ENCODE measurements around the gene GALNT2.

GALNT2 gene

DNA sequence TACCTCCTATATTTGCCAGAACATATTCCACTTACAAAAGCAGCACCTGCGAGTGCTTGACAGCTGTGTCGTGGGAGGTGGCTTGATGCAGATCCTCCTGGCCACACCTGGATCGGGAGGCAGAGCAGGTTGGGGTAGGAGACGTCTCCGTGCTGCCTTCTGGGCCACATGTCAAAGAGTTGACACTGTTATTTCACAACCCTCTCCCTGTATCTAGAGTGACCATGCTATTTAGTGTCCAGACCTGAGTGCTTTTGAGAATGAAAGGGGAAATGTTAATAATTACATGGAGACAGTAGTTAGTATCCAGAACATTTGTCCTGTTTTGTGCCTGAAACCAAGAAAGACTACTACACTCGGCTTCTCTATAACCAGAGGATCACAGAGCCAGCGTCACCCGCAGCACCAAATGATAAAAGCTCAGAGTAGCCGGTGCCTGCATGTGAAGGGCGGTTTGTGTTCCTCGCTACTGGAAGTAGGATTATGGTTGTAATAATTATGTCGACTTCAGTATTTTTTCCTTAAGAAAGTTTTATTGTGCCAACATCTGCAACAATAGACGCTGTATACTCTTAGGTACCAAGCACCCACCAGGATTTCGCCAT, 77.1 kb downstream of the GALNT2 start:
- Histone ChIP-seq H3K27ac (ENCODE audit: low read depth in 2 of 2, low read length in 2 of 2) (no peak overlapping the region), H3K4me1 (ENCODE audit: control insufficient read depth in 2 of 2, insufficient read depth in 2 of 2, low read length in 2 of 2) (peaks cover 11 to 12% of the 10 kb centered on the region in 2 donors)

DNA sequence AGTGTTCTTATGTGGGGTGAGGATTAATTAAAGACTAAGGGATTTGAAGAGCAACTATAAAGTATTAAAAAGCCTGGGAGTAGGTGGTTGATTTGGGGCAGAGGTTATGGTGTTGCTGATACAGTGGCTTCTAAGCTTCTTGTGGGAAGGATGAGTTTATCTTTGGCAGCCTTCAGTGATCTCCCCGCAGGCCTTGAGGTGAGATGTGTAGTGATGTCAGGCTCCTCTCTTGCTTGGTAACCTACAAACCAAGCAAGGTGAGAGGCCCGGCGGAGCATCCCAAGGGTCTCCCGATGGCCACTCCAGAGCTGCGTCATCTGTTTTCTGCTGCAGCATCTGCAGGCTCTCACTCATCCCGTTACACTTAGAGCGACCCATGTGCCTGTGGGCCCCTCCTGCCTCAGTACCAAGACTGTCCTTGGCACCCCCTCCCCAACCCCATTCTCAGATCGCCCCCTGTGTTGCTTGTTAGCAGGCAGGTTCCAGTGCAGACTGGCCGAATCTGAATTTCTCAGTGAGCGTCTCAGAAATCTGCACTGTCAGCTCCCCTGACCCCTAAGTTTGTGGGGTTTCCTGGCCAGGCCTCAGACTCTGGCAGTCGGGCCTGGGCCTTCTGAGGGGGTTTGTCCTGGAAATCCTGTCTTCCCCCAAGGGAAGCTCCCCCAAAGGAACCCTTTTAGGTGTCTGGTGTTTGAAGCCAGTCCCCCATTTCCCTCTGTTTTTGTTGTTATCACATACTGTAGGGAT, 77.9 kb downstream of the GALNT2 start:
- Histone ChIP-seq H3K9ac (ENCODE audit: low read depth in 1 of 2, low read length in 2 of 2) (no peak overlapping the region), H3K9me3 (ENCODE audit: control insufficient read depth in 2 of 2, low read length in 2 of 2) (no peaks in the 10 kb centered on the region), H3K27ac (ENCODE audit: low read depth in 2 of 2, low read length in 2 of 2) (no peak overlapping the region), H3K4me3 (ENCODE audit: low read length in 2 of 2) (no peak overlapping the region), H3K4me1 (ENCODE audit: control insufficient read depth in 2 of 2, insufficient read depth in 2 of 2, low read length in 2 of 2) (peaks cover 10 to 15% of the 10 kb centered on the region in 2 donors), H3K36me3 (ENCODE audit: control insufficient read depth in 2 of 2, insufficient read depth in 2 of 2, low read length in 2 of 2) (no peaks in the 10 kb centered on the region), H3K27me3 (ENCODE audit: control insufficient read depth in 2 of 2, insufficient read depth in 2 of 2, low read length in 2 of 2) (no peaks in the 10 kb centered on the region)

More for the DNA sequence above, 77.1 kb downstream of the GALNT2 start:
- Histone ChIP-seq H3K27me3 (ENCODE audit: control insufficient read depth in 2 of 2, insufficient read depth in 2 of 2, low read length in 2 of 2) (no peaks in the 10 kb centered on the region), H3K36me3 (ENCODE audit: control insufficient read depth in 2 of 2, insufficient read depth in 2 of 2, low read length in 2 of 2) (no peaks in the 10 kb centered on the region), H3K9ac (ENCODE audit: low read depth in 1 of 2, low read length in 2 of 2) (no peak overlapping the region), H3K4me3 (ENCODE audit: low read length in 2 of 2) (no peak overlapping the region), H3K9me3 (ENCODE audit: control insufficient read depth in 2 of 2, low read length in 2 of 2) (no peaks in the 10 kb centered on the region)

DNA sequence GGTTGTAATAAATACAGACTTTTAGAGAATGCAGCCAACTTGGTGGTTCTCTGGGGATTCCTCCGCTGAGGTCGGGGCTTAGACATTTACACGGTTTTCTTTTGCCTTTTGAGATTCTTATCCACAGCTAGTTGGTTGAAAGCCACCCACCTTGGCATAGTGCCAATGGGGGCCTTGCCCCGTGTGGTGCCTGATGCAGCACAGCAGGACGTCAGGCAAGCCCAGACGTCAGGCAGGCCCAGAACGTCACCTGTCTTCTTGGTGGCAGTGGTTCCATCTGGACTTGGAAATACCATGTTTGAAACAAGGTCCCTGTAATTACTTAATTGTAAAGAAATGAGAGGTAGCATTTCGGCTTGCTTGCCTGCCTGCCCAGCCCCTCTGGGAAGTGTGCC, 78.5 kb downstream of the GALNT2 start:
- Histone ChIP-seq H3K9me3 (ENCODE audit: control insufficient read depth in 2 of 2, low read length in 2 of 2) (no peaks in the 10 kb centered on the region), H3K27ac (ENCODE audit: low read depth in 2 of 2, low read length in 2 of 2) (peak overlapping the region; percentile 5 to 38), H3K4me1 (ENCODE audit: control insufficient read depth in 2 of 2, insufficient read depth in 2 of 2, low read length in 2 of 2) (peaks cover 4 to 10% of the 10 kb centered on the region in 2 donors), H3K36me3 (ENCODE audit: control insufficient read depth in 2 of 2, insufficient read depth in 2 of 2, low read length in 2 of 2) (no peaks in the 10 kb centered on the region), H3K27me3 (ENCODE audit: control insufficient read depth in 2 of 2, insufficient read depth in 2 of 2, low read length in 2 of 2) (no peaks in the 10 kb centered on the region), H3K4me3 (ENCODE audit: low read length in 2 of 2) (no peak overlapping the region), H3K9ac (ENCODE audit: low read depth in 1 of 2, low read length in 2 of 2) (no peak overlapping the region)

DNA sequence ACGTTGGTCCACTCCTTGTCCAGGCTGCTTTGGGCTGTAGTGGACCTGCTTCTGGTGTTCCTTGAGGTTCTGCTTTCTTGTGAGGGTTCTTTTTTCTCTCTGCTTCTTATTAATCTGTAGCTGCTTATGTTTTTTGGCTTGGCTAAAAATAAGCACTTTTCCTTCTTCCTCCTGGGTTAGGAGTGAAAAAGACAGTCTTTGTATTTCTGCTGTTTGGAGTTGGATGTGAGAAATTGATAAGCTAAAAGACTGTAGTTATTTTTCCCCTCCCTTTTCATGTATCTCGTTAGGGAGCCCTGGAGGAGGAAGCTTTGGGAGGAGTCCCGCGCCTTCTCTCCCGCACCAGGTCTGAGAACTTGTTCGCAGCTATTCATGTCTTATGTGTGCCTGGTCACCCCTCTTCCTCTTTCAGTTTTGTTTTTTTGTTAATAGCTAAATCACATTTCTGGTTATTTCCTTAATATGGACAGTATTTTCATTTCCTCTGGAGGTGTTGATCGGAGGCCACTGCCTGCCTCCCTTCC, 79.0 kb downstream of the GALNT2 start:
- Histone ChIP-seq H3K9me3 (ENCODE audit: control insufficient read depth in 2 of 2, low read length in 2 of 2) (no peaks in the 10 kb centered on the region), H3K36me3 (ENCODE audit: control insufficient read depth in 2 of 2, insufficient read depth in 2 of 2, low read length in 2 of 2) (no peaks in the 10 kb centered on the region), H3K27ac (ENCODE audit: low read depth in 2 of 2, low read length in 2 of 2) (peak overlapping the region; percentile 8 to 38), H3K4me1 (ENCODE audit: control insufficient read depth in 2 of 2, insufficient read depth in 2 of 2, low read length in 2 of 2) (peaks cover 2 to 10% of the 10 kb centered on the region in 2 donors), H3K27me3 (ENCODE audit: control insufficient read depth in 2 of 2, insufficient read depth in 2 of 2, low read length in 2 of 2) (no peaks in the 10 kb centered on the region), H3K4me3 (ENCODE audit: low read length in 2 of 2) (no peak overlapping the region), H3K9ac (ENCODE audit: low read depth in 1 of 2, low read length in 2 of 2) (no peak overlapping the region)

DNA sequence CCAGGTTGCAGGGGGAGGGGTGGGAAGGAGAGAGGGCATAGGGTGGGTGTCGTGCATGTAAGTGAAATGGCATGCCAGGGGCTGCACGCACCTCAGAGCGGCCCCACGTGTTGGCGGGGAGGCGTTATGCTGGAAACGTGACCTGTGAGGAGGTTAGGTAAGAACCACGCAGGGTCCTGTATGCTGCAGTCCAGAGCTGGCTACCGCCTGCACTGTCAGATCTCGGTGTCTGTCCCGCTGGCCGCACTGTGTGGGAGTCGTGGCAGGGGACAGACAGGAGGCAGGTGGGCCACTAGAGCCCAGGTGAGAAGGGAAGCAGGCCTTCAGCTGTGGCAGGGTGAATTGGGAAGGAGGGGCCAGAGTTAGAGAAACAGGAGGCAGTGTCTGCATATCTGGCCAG, 79.7 kb downstream of the GALNT2 start:
- peak overlapping the region; percentile 2 to 38 for H3K27ac ChIP-seq (ENCODE audit: low read depth in 2 of 2, low read length in 2 of 2)
- no peaks in the 10 kb centered on the region for H3K9me3 ChIP-seq (ENCODE audit: control insufficient read depth in 2 of 2, low read length in 2 of 2)
- no peak overlapping the region for H3K9ac ChIP-seq (ENCODE audit: low read depth in 1 of 2, low read length in 2 of 2)
- no peaks in the 10 kb centered on the region for H3K27me3 ChIP-seq (ENCODE audit: control insufficient read depth in 2 of 2, insufficient read depth in 2 of 2, low read length in 2 of 2)
- no peak overlapping the region for H3K4me3 ChIP-seq (ENCODE audit: low read length in 2 of 2)
- no peaks in the 10 kb centered on the region for H3K36me3 ChIP-seq (ENCODE audit: control insufficient read depth in 2 of 2, insufficient read depth in 2 of 2, low read length in 2 of 2)
- peaks cover 2 to 10% of the 10 kb centered on the region in 2 donors for H3K4me1 ChIP-seq (ENCODE audit: control insufficient read depth in 2 of 2, insufficient read depth in 2 of 2, low read length in 2 of 2)

DNA sequence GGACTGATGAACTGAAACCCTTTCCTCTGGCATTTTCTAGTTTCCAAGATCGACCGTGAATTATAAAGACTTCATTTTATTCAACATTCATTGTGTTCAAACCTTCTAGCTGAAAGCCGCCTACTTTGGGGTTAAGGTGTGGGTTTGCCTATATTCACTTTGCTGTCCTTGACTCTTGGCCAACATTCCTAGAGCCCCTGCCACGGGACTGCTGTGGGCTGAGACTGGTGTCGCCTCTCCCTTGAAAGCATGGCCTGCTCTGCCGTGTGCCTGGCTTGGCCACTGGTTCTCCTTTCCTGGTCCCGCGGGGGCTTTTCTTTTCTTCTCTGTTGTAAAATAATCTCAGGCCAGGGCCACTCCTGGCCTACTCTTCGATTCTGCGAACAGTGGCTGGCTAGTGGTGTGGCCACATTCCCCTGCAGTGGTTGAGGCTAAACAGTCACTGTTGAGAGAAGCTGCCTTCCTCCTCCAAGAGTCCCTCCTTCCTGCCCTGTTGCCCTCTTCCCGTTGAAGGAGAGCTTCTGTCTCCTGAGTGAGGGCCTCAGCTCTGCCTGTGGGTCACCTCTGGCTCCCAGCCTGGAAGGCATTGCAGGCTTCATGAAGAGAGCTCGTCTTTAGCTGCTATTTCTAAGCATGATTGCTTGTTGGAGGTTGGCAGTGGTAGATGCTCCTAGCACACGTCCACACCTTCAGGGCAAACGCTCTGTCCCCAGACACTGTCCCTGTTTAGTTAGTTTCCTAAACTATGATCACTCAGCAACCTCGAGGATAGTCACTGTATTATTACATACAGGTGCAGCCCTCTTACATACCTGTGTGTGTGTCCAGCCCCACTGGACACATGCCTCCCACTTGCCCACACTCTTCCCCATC, 80.5 kb downstream of the GALNT2 start:
- no peak overlapping the region for H3K9ac ChIP-seq (ENCODE audit: low read depth in 1 of 2, low read length in 2 of 2)

DNA sequence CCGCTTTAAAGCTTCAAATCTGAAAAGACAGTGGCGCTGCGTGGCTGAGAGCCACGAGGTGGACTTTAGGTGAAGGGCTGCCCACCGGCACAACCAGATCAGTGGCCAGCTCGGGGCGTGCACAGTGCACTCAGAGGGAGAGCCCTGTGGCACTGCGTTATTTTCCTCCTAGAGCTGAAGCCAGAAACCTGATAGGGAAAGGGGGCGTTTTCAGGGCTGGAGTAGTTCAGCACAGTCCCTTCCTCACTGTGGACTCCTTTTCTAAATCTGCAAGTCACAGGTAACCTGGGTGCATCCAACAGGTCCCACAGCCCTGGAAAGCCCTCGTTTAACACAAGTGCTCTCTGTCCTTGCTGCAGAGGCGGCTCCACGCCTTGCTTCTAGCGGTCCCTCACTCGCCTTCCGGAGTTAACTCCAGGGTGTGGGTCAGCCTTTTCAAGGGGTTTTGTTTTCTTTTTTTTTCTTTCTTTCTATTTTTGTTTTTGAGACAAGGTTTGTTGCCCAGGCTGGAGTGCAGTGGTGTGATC, 81.2 kb downstream of the GALNT2 start:
- Histone ChIP-seq H3K27ac (ENCODE audit: low read depth in 2 of 2, low read length in 2 of 2) (no peak overlapping the region), H3K9ac (ENCODE audit: low read depth in 1 of 2, low read length in 2 of 2) (no peak overlapping the region), H3K4me1 (ENCODE audit: control insufficient read depth in 2 of 2, insufficient read depth in 2 of 2, low read length in 2 of 2) (peaks cover 2 to 6% of the 10 kb centered on the region in 2 donors), H3K27me3 (ENCODE audit: control insufficient read depth in 2 of 2, insufficient read depth in 2 of 2, low read length in 2 of 2) (no peaks in the 10 kb centered on the region), H3K36me3 (ENCODE audit: control insufficient read depth in 2 of 2, insufficient read depth in 2 of 2, low read length in 2 of 2) (no peaks in the 10 kb centered on the region), H3K9me3 (ENCODE audit: control insufficient read depth in 2 of 2, low read length in 2 of 2) (no peaks in the 10 kb centered on the region), H3K4me3 (ENCODE audit: low read length in 2 of 2) (no peak overlapping the region)

More for the DNA sequence above, 80.5 kb downstream of the GALNT2 start:
- H3K27me3 ChIP-seq (ENCODE audit: control insufficient read depth in 2 of 2, insufficient read depth in 2 of 2, low read length in 2 of 2), result no peaks in the 10 kb centered on the region
- H3K4me1 ChIP-seq (ENCODE audit: control insufficient read depth in 2 of 2, insufficient read depth in 2 of 2, low read length in 2 of 2), result peaks cover 2 to 10% of the 10 kb centered on the region in 2 donors
- no peaks in the 10 kb centered on the region for H3K9me3 ChIP-seq (ENCODE audit: control insufficient read depth in 2 of 2, low read length in 2 of 2)
- no peaks in the 10 kb centered on the region for H3K36me3 ChIP-seq (ENCODE audit: control insufficient read depth in 2 of 2, insufficient read depth in 2 of 2, low read length in 2 of 2)
- H3K4me3 ChIP-seq (ENCODE audit: low read length in 2 of 2), result no peak overlapping the region
- H3K27ac ChIP-seq (ENCODE audit: low read depth in 2 of 2, low read length in 2 of 2), result no peak overlapping the region

DNA sequence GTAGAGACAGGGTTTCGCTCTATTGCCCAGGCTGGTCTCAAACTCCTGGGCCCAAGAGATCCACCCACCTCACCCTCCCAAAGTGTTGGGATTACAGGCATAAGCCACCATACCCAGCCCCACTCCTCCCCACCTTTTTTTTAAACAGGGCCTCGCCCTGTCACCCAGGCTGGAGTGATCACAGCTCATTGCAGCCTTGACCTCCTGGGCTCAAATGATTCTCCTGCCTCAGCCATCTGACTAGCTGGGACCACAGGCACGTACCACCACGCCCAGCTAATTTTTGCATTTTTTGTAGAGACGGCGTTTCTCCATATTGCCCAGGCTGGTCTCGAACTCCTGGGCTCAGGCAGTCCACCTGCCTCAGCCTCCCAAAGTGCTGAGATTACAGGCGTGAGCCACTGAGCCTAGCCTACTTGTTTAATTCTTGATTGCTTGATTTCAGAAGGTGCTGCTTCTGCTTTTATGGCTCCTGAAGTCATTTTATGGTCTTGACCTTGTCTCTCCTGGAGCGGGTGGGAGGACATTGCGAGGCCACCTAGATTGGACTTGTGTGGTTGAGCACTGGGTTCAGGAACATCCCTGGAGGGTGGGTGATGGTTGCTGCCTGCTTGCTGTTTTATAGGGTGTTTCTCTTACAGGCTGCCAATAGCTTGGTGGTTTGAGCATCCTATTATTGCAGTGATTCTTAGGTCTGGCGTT, 81.9 kb downstream of the GALNT2 start:
- H3K27me3 ChIP-seq (ENCODE audit: control insufficient read depth in 2 of 2, insufficient read depth in 2 of 2, low read length in 2 of 2), result no peaks in the 10 kb centered on the region
- H3K27ac ChIP-seq (ENCODE audit: low read depth in 2 of 2, low read length in 2 of 2), result no peak overlapping the region
- H3K9me3 ChIP-seq (ENCODE audit: control insufficient read depth in 2 of 2, low read length in 2 of 2), result no peaks in the 10 kb centered on the region
- H3K36me3 ChIP-seq (ENCODE audit: control insufficient read depth in 2 of 2, insufficient read depth in 2 of 2, low read length in 2 of 2), result no peaks in the 10 kb centered on the region
- H3K9ac ChIP-seq (ENCODE audit: low read depth in 1 of 2, low read length in 2 of 2), result no peak overlapping the region
- no peak overlapping the region for H3K4me3 ChIP-seq (ENCODE audit: low read length in 2 of 2)
- peaks cover 0 to 6% of the 10 kb centered on the region in 2 donors for H3K4me1 ChIP-seq (ENCODE audit: control insufficient read depth in 2 of 2, insufficient read depth in 2 of 2, low read length in 2 of 2)

DNA sequence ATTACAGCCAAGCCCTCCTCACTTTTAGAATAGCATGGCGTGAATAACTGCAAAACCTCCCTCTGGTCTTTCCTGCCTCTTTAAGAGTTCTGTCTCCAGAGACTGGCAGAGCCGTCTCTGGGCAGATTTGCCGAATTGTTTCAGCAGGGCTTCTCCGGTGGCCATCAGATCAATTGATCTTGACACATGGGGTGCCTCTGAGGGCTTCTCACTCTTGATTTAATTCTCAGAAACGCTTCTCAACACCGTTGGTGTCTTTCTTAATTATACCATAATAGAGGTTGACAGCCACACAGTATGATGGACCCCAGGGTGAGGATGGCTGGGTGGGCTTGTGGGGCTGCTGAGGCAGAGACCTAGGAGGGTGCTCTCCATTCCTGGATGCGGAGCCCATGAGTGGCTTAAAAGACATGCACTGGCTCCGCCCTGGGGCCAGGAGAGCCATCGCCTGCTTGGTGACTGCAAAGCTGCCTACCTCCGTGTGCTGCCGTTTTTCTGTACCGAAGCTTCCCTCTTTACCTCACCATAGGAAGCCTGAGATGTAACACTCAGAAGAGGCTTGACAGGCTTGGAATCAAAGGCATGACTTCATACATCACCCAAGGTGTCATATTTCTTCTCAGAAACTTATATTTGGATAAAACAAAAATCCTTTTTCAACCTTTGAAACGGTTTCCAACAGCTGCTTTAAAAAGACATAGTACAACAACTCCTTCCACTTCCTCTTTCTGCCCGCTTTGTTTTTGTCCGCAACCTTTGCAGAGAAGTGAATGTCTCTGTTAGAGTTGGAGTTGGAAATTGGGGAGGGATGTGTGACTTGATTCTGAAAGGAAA, 82.9 kb downstream of the GALNT2 start:
- H3K9me3 ChIP-seq (ENCODE audit: control insufficient read depth in 2 of 2, low read length in 2 of 2), result no peaks in the 10 kb centered on the region
- H3K9ac ChIP-seq (ENCODE audit: low read depth in 1 of 2, low read length in 2 of 2), result peak overlapping the region in 1 of 2 donors; percentile 17
- H3K4me1 ChIP-seq (ENCODE audit: control insufficient read depth in 2 of 2, insufficient read depth in 2 of 2, low read length in 2 of 2), result peaks cover 0 to 6% of the 10 kb centered on the region in 2 donors
- H3K27ac ChIP-seq (ENCODE audit: low read depth in 2 of 2, low read length in 2 of 2), result peak overlapping the region; percentile 49 to 69
- no peaks in the 10 kb centered on the region for H3K36me3 ChIP-seq (ENCODE audit: control insufficient read depth in 2 of 2, insufficient read depth in 2 of 2, low read length in 2 of 2)
- peak overlapping the region in 1 of 2 donors; percentile 16 for H3K4me3 ChIP-seq (ENCODE audit: low read length in 2 of 2)
- no peaks in the 10 kb centered on the region for H3K27me3 ChIP-seq (ENCODE audit: control insufficient read depth in 2 of 2, insufficient read depth in 2 of 2, low read length in 2 of 2)
